ENCODE measurements around the gene GBX2.

GBX2 gene

GRCh38 chr2:236121546-236121945 lies 46.6 kb downstream of the GBX2 start:
- Histone ChIP-seq H3K4me1 (ENCODE audit: control insufficient read depth in 1 of 2, insufficient read depth in 2 of 2, low read length in 2 of 2) (no peaks in the 10 kb centered on the region), H3K27ac (ENCODE audit: low read length) (no peak overlapping the region), H3K27me3 (ENCODE audit: low read depth, low read length) (no peaks in the 10 kb centered on the region), H3K4me3 (ENCODE audit: low read depth in 1 of 2, low read length in 2 of 2) (no peak overlapping the region), H3K9me3 (ENCODE audit: control insufficient read depth in 1 of 2, low read length in 2 of 2) (no peaks in the 10 kb centered on the region), H3K36me3 (ENCODE audit: control insufficient read depth in 1 of 2, insufficient read depth in 2 of 2, low read length in 2 of 2) (peaks cover 0 to 24% of the 10 kb centered on the region in 2 donors)

- Histone ChIP-seq H3K27me3 (ENCODE audit: low read depth, low read length) (no peaks in the 10 kb centered on the region), H3K9me3 (ENCODE audit: control insufficient read depth in 1 of 2, low read length in 2 of 2) (no peaks in the 10 kb centered on the region), H3K27ac (ENCODE audit: low read length) (no peak overlapping the region), H3K4me1 (ENCODE audit: control insufficient read depth in 1 of 2, insufficient read depth in 2 of 2, low read length in 2 of 2) (no peaks in the 10 kb centered on the region), H3K36me3 (ENCODE audit: control insufficient read depth in 1 of 2, insufficient read depth in 2 of 2, low read length in 2 of 2) (peaks cover 0 to 24% of the 10 kb centered on the region in 2 donors), H3K4me3 (ENCODE audit: low read depth in 1 of 2, low read length in 2 of 2) (no peak overlapping the region)
Observed at GRCh38 chr2:236120829-236121228, 47.4 kb downstream of the GBX2 start.

- Histone ChIP-seq H3K9me3 (ENCODE audit: control insufficient read depth in 1 of 2, low read length in 2 of 2) (no peaks in the 10 kb centered on the region), H3K27ac (ENCODE audit: low read length) (no peak overlapping the region), H3K36me3 (ENCODE audit: control insufficient read depth in 1 of 2, insufficient read depth in 2 of 2, low read length in 2 of 2) (peaks cover 0 to 19% of the 10 kb centered on the region in 2 donors), H3K27me3 (ENCODE audit: low read depth, low read length) (no peaks in the 10 kb centered on the region), H3K4me1 (ENCODE audit: control insufficient read depth in 1 of 2, insufficient read depth in 2 of 2, low read length in 2 of 2) (no peaks in the 10 kb centered on the region), H3K4me3 (ENCODE audit: low read depth in 1 of 2, low read length in 2 of 2) (no peak overlapping the region)
Observed at GRCh38 chr2:236120141-236120601, 48.0 kb downstream of the GBX2 start.

GRCh38 chr2:236119476-236119875 lies 48.7 kb downstream of the GBX2 start:
- Histone ChIP-seq H3K4me3 (ENCODE audit: low read depth in 1 of 2, low read length in 2 of 2) (no peak overlapping the region), H3K27ac (ENCODE audit: low read length) (no peak overlapping the region), H3K9me3 (ENCODE audit: control insufficient read depth in 1 of 2, low read length in 2 of 2) (no peaks in the 10 kb centered on the region), H3K27me3 (ENCODE audit: low read depth, low read length) (no peaks in the 10 kb centered on the region), H3K36me3 (ENCODE audit: control insufficient read depth in 1 of 2, insufficient read depth in 2 of 2, low read length in 2 of 2) (peaks cover 0 to 17% of the 10 kb centered on the region in 2 donors), H3K4me1 (ENCODE audit: control insufficient read depth in 1 of 2, insufficient read depth in 2 of 2, low read length in 2 of 2) (no peaks in the 10 kb centered on the region)

GRCh38 chr2:236119003-236119402 lies 49.2 kb downstream of the GBX2 start:
- peaks cover 0 to 14% of the 10 kb centered on the region in 2 donors for H3K36me3 ChIP-seq (ENCODE audit: control insufficient read depth in 1 of 2, insufficient read depth in 2 of 2, low read length in 2 of 2)
- H3K4me3 ChIP-seq (ENCODE audit: low read depth in 1 of 2, low read length in 2 of 2), result no peak overlapping the region
- H3K4me1 ChIP-seq (ENCODE audit: control insufficient read depth in 1 of 2, insufficient read depth in 2 of 2, low read length in 2 of 2), result no peaks in the 10 kb centered on the region
- H3K9me3 ChIP-seq (ENCODE audit: control insufficient read depth in 1 of 2, low read length in 2 of 2), result no peaks in the 10 kb centered on the region
- no peaks in the 10 kb centered on the region for H3K27me3 ChIP-seq (ENCODE audit: low read depth, low read length)
- H3K27ac ChIP-seq (ENCODE audit: low read length), result no peak overlapping the region

- Histone ChIP-seq H3K9me3 (ENCODE audit: control insufficient read depth in 1 of 2, low read length in 2 of 2) (no peaks in the 10 kb centered on the region), H3K27ac (ENCODE audit: low read length) (no peak overlapping the region), H3K4me1 (ENCODE audit: control insufficient read depth in 1 of 2, insufficient read depth in 2 of 2, low read length in 2 of 2) (no peaks in the 10 kb centered on the region), H3K27me3 (ENCODE audit: low read depth, low read length) (no peaks in the 10 kb centered on the region), H3K36me3 (ENCODE audit: control insufficient read depth in 1 of 2, insufficient read depth in 2 of 2, low read length in 2 of 2) (peaks cover 0 to 9% of the 10 kb centered on the region in 2 donors), H3K4me3 (ENCODE audit: low read depth in 1 of 2, low read length in 2 of 2) (no peak overlapping the region)
Observed at GRCh38 chr2:236117861-236118269, 50.3 kb downstream of the GBX2 start.

- Histone ChIP-seq H3K36me3 (ENCODE audit: control insufficient read depth in 1 of 2, insufficient read depth in 2 of 2, low read length in 2 of 2) (peaks cover 0 to 9% of the 10 kb centered on the region in 2 donors), H3K4me1 (ENCODE audit: control insufficient read depth in 1 of 2, insufficient read depth in 2 of 2, low read length in 2 of 2) (no peaks in the 10 kb centered on the region), H3K27ac (ENCODE audit: low read length) (no peak overlapping the region), H3K4me3 (ENCODE audit: low read depth in 1 of 2, low read length in 2 of 2) (no peak overlapping the region), H3K27me3 (ENCODE audit: low read depth, low read length) (no peaks in the 10 kb centered on the region), H3K9me3 (ENCODE audit: control insufficient read depth in 1 of 2, low read length in 2 of 2) (no peaks in the 10 kb centered on the region)
Observed at GRCh38 chr2:236117401-236117800, 50.8 kb downstream of the GBX2 start.
